ENCODE data around the gene ITPR1. TPM values are rescaled to one million over a fixed set of nuclear protein-coding genes. Genes with fewer than 3 reads are reported as not detected.

The ITPR1 gene
- total RNA-seq, 2 experiments from 2014 or later = 84.4 to 104 TPM

GRCh38 chr3:4689021-4689420 is 195.9 kb downstream of the ITPR1 start:
- no peak overlapping the region for H3K4me2 ChIP-seq (ENCODE audit: low read length)
- DNase-seq (ENCODE audit: low spot score) = no peak
- ChIA-PET CTCF (ENCODE audit: unreplicated experiment) (no interaction called here), POLR2A (no interaction called here)
- no peaks in the 10 kb centered on the region for H3K4me1 ChIP-seq (ENCODE audit: insufficient read depth, low read length, poor library complexity, severe bottlenecking)
- H4K20me1 ChIP-seq (ENCODE audit: insufficient read depth, low read length) = no peaks in the 10 kb centered on the region
- no peak overlapping the region for H3K4me3 ChIP-seq (ENCODE audit: low read depth, low read length, poor library complexity, severe bottlenecking)
- no peaks in the 10 kb centered on the region for H3K79me2 ChIP-seq (ENCODE audit: insufficient read depth, low read depth, low read length)
- H2AFZ ChIP-seq (ENCODE audit: low read length) = no peak overlapping the region
- peaks cover 97% of the 10 kb centered on the region for H3K36me3 ChIP-seq (ENCODE audit: insufficient read depth, low read length)
- no peak for TF ChIP-seq CTCF (conservative IDR thresholded peaks at IDR 0.05; ENCODE audit: low read length)
- TF ChIP-seq EZH2phosphoT487 (IDR thresholded peaks at IDR 0.05; ENCODE audit: borderline replicate concordance, low read depth, low read length) = no peak
- H3K9me3 ChIP-seq (ENCODE audit: low read length) = no peaks in the 10 kb centered on the region; the same call in 1 of the 2 replicates
- no peak overlapping the region for H3K27ac ChIP-seq (ENCODE audit: low read depth, low read length, poor library complexity, severe bottlenecking)
- no peaks in the 10 kb centered on the region for H3K9me2 ChIP-seq (ENCODE audit: insufficient read depth, low read length)
- intact Hi-C loops (cut with micrococcal nuclease; ENCODE audit: unreplicated experiment) = no loop called here
- BruUV-seq (replicated peaks) = no TSS peak

- Histone ChIP-seq H3K4me1 (ENCODE audit: insufficient read depth, low read length, poor library complexity, severe bottlenecking) (no peaks in the 10 kb centered on the region), H4K20me1 (ENCODE audit: insufficient read depth, low read length) (no peaks in the 10 kb centered on the region), H3K9me3 (ENCODE audit: low read length) (no peaks in the 10 kb centered on the region; the same call in 1 of the 2 replicates), H3K36me3 (ENCODE audit: insufficient read depth, low read length) (peaks cover 94% of the 10 kb centered on the region), H3K9me2 (ENCODE audit: insufficient read depth, low read length) (no peaks in the 10 kb centered on the region), H3K4me3 (ENCODE audit: low read depth, low read length, poor library complexity, severe bottlenecking) (no peak overlapping the region), H3K79me2 (ENCODE audit: insufficient read depth, low read depth, low read length) (no peaks in the 10 kb centered on the region), H3K27ac (ENCODE audit: low read depth, low read length, poor library complexity, severe bottlenecking) (no peak overlapping the region), H3K4me2 (ENCODE audit: low read length) (no peak overlapping the region), H2AFZ (ENCODE audit: low read length) (no peak overlapping the region)
- TF ChIP-seq CTCF (conservative IDR thresholded peaks at IDR 0.05; ENCODE audit: low read length) = no peak
- TF ChIP-seq EZH2phosphoT487 (IDR thresholded peaks at IDR 0.05; ENCODE audit: borderline replicate concordance, low read depth, low read length) = no peak
- ChIA-PET POLR2A (no interaction called here), CTCF (ENCODE audit: unreplicated experiment) (no interaction called here)
- intact Hi-C loops (cut with micrococcal nuclease; ENCODE audit: unreplicated experiment) = no loop called here
- BruUV-seq (replicated peaks) = no TSS peak
- no peak for DNase-seq (ENCODE audit: low spot score)
Observed at GRCh38 chr3:4690277-4690676, 197.1 kb downstream of the ITPR1 start.

GRCh38 chr3:4693620-4694019 is 200.5 kb downstream of the ITPR1 start:
- Histone ChIP-seq H3K79me2 (ENCODE audit: insufficient read depth, low read depth, low read length) (no peaks in the 10 kb centered on the region), H3K9me2 (ENCODE audit: insufficient read depth, low read length) (no peaks in the 10 kb centered on the region), H3K36me3 (ENCODE audit: insufficient read depth, low read length) (peaks cover 93% of the 10 kb centered on the region), H3K4me2 (ENCODE audit: low read length) (no peak overlapping the region), H3K27ac (ENCODE audit: low read depth, low read length, poor library complexity, severe bottlenecking) (no peak overlapping the region), H3K4me1 (ENCODE audit: insufficient read depth, low read length, poor library complexity, severe bottlenecking) (no peaks in the 10 kb centered on the region), H3K4me3 (ENCODE audit: low read depth, low read length, poor library complexity, severe bottlenecking) (no peak overlapping the region), H2AFZ (ENCODE audit: low read length) (no peak overlapping the region), H3K9me3 (ENCODE audit: low read length) (no peaks in the 10 kb centered on the region; the same call in 1 of the 2 replicates), H4K20me1 (ENCODE audit: insufficient read depth, low read length) (no peaks in the 10 kb centered on the region)
- TF ChIP-seq EZH2phosphoT487 (IDR thresholded peaks at IDR 0.05; ENCODE audit: borderline replicate concordance, low read depth, low read length) (no peak), CTCF (conservative IDR thresholded peaks at IDR 0.05; ENCODE audit: low read length) (no peak)
- ChIA-PET POLR2A (no interaction called here), CTCF (ENCODE audit: unreplicated experiment) (no interaction called here)
- intact Hi-C loops (cut with micrococcal nuclease; ENCODE audit: unreplicated experiment) = no loop called here
- no peak for DNase-seq (ENCODE audit: low spot score)
- no TSS peak for BruUV-seq (replicated peaks)
